GM12878 (cell line): ENCODE measurements around the gene SIX3. TPM values are rescaled to one million over a fixed set of nuclear protein-coding genes. Genes with fewer than 3 reads are reported as not detected.

Experiments
- ATAC-seq: fragments of 200-7000 bp; cut with Tn5 transposase; 3 replicates; pipeline ENCODE4 v1.9.1; 2020; ENCODE audit warnings: mild to moderate bottlenecking, moderate library complexity
- BruUV-seq: library from RNA; stranded (reverse); fragments of 400-500 nt; replicated peaks from 2 replicates; lab custom pipeline; 2021; lab: Mats Ljungman, UMichigan
- CTCF ChIA-PET: fragments of 300-600 bp; sonication (Branson Sonifier 250); formaldehyde crosslinking; extraction: SDS; loops from one replicate; lab custom pipeline; 2021; ENCODE audit warnings: inconsistent platforms; lab: Yijun Ruan, JAX
- POLR2A ChIA-PET: fragments of 350-600 bp; formaldehyde crosslinking; extraction: SDS; loops from one replicate; lab custom pipeline; 2021; ENCODE audit warnings: inconsistent platforms; lab: Charles Lee
- RAD21 ChIA-PET: fragments of 300-600 bp; sonication (Branson Sonifier 250); formaldehyde crosslinking; loops from one replicate; lab custom pipeline; 2023; ENCODE audit warnings: antibody characterized with exemption; ENCODE audit not compliant: unreplicated experiment; lab: Charles Lee
- SMC1A ChIA-PET: fragments of 300-600 bp; sonication (Branson Sonifier 250); formaldehyde crosslinking; loops from one replicate; lab custom pipeline; 2023; ENCODE audit not compliant: unreplicated experiment, uncharacterized antibody; lab: Charles Lee
- DNase-seq: peaks from one replicate; pipeline ENCODE4 v3.0.0-alpha.2; 2011; ENCODE audit warnings: low read depth, low spot score
- FAIRE-seq: peaks from 3 replicates; lab custom pipeline; 2011; peaks lifted over from hg19 to GRCh38; lab: Jason Lieb, UNC
- H2AFZ ChIP-seq: 2 replicates; pipeline ENCODE4 v1.6.0; 2011; ENCODE audit warnings: low read depth, low read length, control low read depth; ENCODE audit not compliant: control insufficient read depth
- H3K27ac ChIP-seq: 2 replicates; pipeline ENCODE4 v1.5.1; 2011; ENCODE audit warnings: control low read depth; ENCODE audit not compliant: control insufficient read depth, insufficient read depth
- H3K27me3 ChIP-seq, 2 experiments: replicated peaks in 1 of 2; 2 replicates each; pipeline versions ENCODE4 v1.6.0 to v1.6.1; 2011; ENCODE audit warnings: low read length in 1 of 2; ENCODE audit not compliant: control insufficient read depth in 2 of 2, insufficient read depth in 2 of 2
- H3K36me3 ChIP-seq, 2 experiments: 2 replicates each; pipeline ENCODE4 v1.5.1; 2011; ENCODE audit warnings: low read length in 1 of 2; ENCODE audit not compliant: control insufficient read depth in 2 of 2, insufficient read depth in 2 of 2
- H3K4me1 ChIP-seq: 2 replicates; pipeline ENCODE4 v1.6.1; 2011; ENCODE audit warnings: mild to moderate bottlenecking, low read length, moderate library complexity, mixed read lengths; ENCODE audit not compliant: control insufficient read depth, insufficient read depth
- H3K4me2 ChIP-seq: 2 replicates; pipeline ENCODE4 v1.6.0; 2011; ENCODE audit warnings: control low read depth; ENCODE audit not compliant: control insufficient read depth, insufficient read depth
- H3K4me3 ChIP-seq: fragments of 200-600 bp; sonication (generic); 2 replicates; pipeline ENCODE4 v1.5.1; 2016
- H3K79me2 ChIP-seq: 2 replicates; pipeline ENCODE4 v1.6.0; 2011; ENCODE audit warnings: low read length; ENCODE audit not compliant: control insufficient read depth, insufficient read depth
- H3K9ac ChIP-seq: 2 replicates; pipeline ENCODE4 v1.8.0; 2011; ENCODE audit warnings: low read length, control low read depth, mixed read lengths; ENCODE audit not compliant: control insufficient read depth, insufficient read depth
- H3K9me3 ChIP-seq: replicated peaks from 3 replicates; pipeline ENCODE4 v1.5.1; 2011; ENCODE audit warnings: mild to moderate bottlenecking, low read length; ENCODE audit not compliant: control insufficient read depth, insufficient read depth
- H4K20me1 ChIP-seq: 2 replicates; pipeline ENCODE4 v1.6.0; 2011; ENCODE audit not compliant: control insufficient read depth, insufficient read depth
- BACH1 ChIP-seq: fragments of 450-650 bp; IDR thresholded peaks from 2 replicates; pipeline ENCODE4 v1.6.1; 2017; ENCODE audit warnings: mild to moderate bottlenecking, borderline replicate concordance
- CHD4 ChIP-seq: fragments of 200-600 bp; sonication (generic); IDR thresholded peaks from 2 replicates; pipeline ENCODE4 v1.6.1; 2016; ENCODE audit warnings: mild to moderate bottlenecking
- ESRRA ChIP-seq: IDR thresholded peaks from 2 replicates; pipeline ENCODE4 v1.6.1; 2012; ENCODE audit warnings: mild to moderate bottlenecking, low read length, improper control_type of control experiment
- GABPA ChIP-seq: IDR thresholded peaks from 2 replicates; pipeline ENCODE4 v1.6.1; 2014; ENCODE audit warnings: antibody characterized with exemption, low read depth, mild to moderate bottlenecking, inconsistent platforms
- NFIC ChIP-seq: IDR thresholded peaks from 2 replicates; pipeline ENCODE4 v1.6.1; 2012; ENCODE audit warnings: low read depth, mild to moderate bottlenecking, inconsistent platforms, low read length, moderate library complexity
- NFYA ChIP-seq: IDR thresholded peaks from 2 replicates; pipeline ENCODE4 v1.6.1; 2011; ENCODE audit warnings: low read depth, mild to moderate bottlenecking, low read length, improper control_type of control experiment, borderline replicate concordance
- NKRF ChIP-seq: fragments of 450-650 bp; conservative IDR thresholded peaks from 2 replicates; pipeline ENCODE4 v1.6.1; 2017; ENCODE audit warnings: mild to moderate bottlenecking, moderate library complexity
- NR2C2 ChIP-seq: IDR thresholded peaks from 2 replicates; pipeline ENCODE4 v1.6.1; 2011; ENCODE audit warnings: borderline replicate concordance, low read depth; ENCODE audit not compliant: control insufficient read depth, insufficient read length
- SIX5 ChIP-seq: IDR thresholded peaks from 2 replicates; pipeline ENCODE4 v1.6.1; 2011; ENCODE audit warnings: mild to moderate bottlenecking, low read depth, low read length, moderate library complexity; ENCODE audit not compliant: severe bottlenecking
- SP1 ChIP-seq: IDR thresholded peaks from one replicate; pipeline ENCODE4 v1.6.1; 2011; ENCODE audit warnings: low read depth, low read length
- STAT3 ChIP-seq: IDR thresholded peaks from 2 replicates; pipeline ENCODE4 v1.6.1; 2011; ENCODE audit warnings: low read depth, low read length, improper control_type of control experiment
- ZBTB11 ChIP-seq: fragments of 450-650 bp; formaldehyde crosslinking; IDR thresholded peaks from 2 replicates; pipeline ENCODE4 v1.5.0; 2022; ENCODE audit warnings: mild to moderate bottlenecking, missing genetic modification characterization
- ZBTB33 ChIP-seq: fragments of 450-650 bp; IDR thresholded peaks from 2 replicates; pipeline ENCODE4 v1.6.1; 2017; ENCODE audit warnings: mild to moderate bottlenecking
- ZNF207 ChIP-seq: fragments of 450-650 bp; IDR thresholded peaks from 2 replicates; pipeline ENCODE4 v1.6.1; 2014; ENCODE audit warnings: antibody characterized with exemption, mild to moderate bottlenecking, borderline replicate concordance
- ZNF217 ChIP-seq: fragments of 450-650 bp; IDR thresholded peaks from 2 replicates; pipeline ENCODE4 v1.6.1; 2017; ENCODE audit warnings: antibody characterized with exemption, mild to moderate bottlenecking
- WGBS: methylation state at CpG from one replicate; pipeline ENCODE4 v1.1.6; 2016; ENCODE audit warnings: low lambda C conversion rate; ENCODE audit not compliant: insufficient replicate concordance, insufficient coverage; ENCODE audit errors: missing lambda C conversion rate; 5-methylcytosine and 5-hydroxymethylcytosine counted together
- in situ Hi-C: fragments of 300-500 bp; cut with MboI; formaldehyde crosslinking; loops from 9 replicates; pipeline ENCODE4 v1.14.3; 2018; ENCODE audit warnings: mixed read lengths
- intact Hi-C: fragments of 100-400 bp; cut with micrococcal nuclease; formaldehyde crosslinking; loops from one replicate; pipeline ENCODE4 v1.14.2; 2022; ENCODE audit not compliant: unreplicated experiment
- polyA plus RNA-seq, 11 experiments: library from polyadenylated mRNA; depleted of rRNA in 4 of 11; unstranded in 6 of 11; stranded (reverse) in 5 of 11; fragments of >200 nt; fragmentation: Nextera tagmentation in 4 of 11; fragmentation: Illumina TruSeq in 1 of 11; extraction: Ambion mirVana in 4 of 11; extraction: Trizol in 1 of 11; gene quantifications; 1 replicate in 1 of 11; 2 replicates in 10 of 11; pipeline versions ENCODE4 v1.2.1 to v1.2.3, GENCODE V29; 2011 to 2016; ENCODE audit warnings: inconsistent platforms in 2 of 11, missing spikeins in 2 of 11, low read depth in 1 of 11
- total RNA-seq, 4 experiments: library from RNA; depleted of rRNA in 3 of 4; stranded (reverse); fragments of >200 nt in 3 of 4; fragmentation: Illumina TruSeq in 1 of 4; extraction: Trizol in 1 of 4; gene quantifications; 2 replicates each; pipeline versions ENCODE4 v1.2.1 to v1.2.3, GENCODE V29; 2013 to 2021

The SIX3 gene
- total and polyA plus RNA-seq, 10 of the 15 experiments (the other 5 are each of a cell fraction or from before 2014, with no cell fraction given): 0.05 to 0.42 (median 0.13) TPM; not detected in 4

GRCh38 chr2:44980751-44981713 lies 39.5 kb downstream of the SIX3 start:
- intact Hi-C loops (loop anchor here (1.0 to 5.0 kb wide), 2 partner anchors 513 to 596 kb away; no protein-coding TSS in a partner anchor), in situ Hi-C loops (loop anchor here (10.0 to 25.0 kb wide), 2 partner anchors 654 to 956 kb away; no protein-coding TSS in a partner anchor)
- no peaks in the 10 kb centered on the region; the same call in 2 of the 3 replicates for H3K9me3 ChIP-seq
- DNase-seq (no peak), ATAC-seq (no peak), FAIRE-seq (no peak)
- H4K20me1 ChIP-seq: no peaks in the 10 kb centered on the region
- peaks cover 4% of the 10 kb centered on the region for H3K4me1 ChIP-seq
- ChIA-PET POLR2A (interaction anchor here (0.6 to 1.1 kb wide), 2 partner anchors 277 to 513 kb away, joined by 3 read pairs; no protein-coding TSS in a partner anchor), CTCF (interaction anchor here (0.6 to 10.8 kb wide), 36 partner anchors 8 to 1807 kb away, joined by 3 to 227 read pairs (median 3); no protein-coding TSS in a partner anchor), RAD21 (interaction anchor here (0.7 to 8.4 kb wide), 17 partner anchors 8 to 601 kb away, joined by 3 to 120 read pairs (median 4); no protein-coding TSS in a partner anchor), SMC1A (interaction anchor here (0.6 to 8.8 kb wide), 14 partner anchors 10 to 855 kb away, joined by 3 to 156 read pairs (median 4); no protein-coding TSS in a partner anchor)
- no TSS peak for BruUV-seq
- H2AFZ ChIP-seq: no peak overlapping the region
- H3K9ac ChIP-seq: no peak overlapping the region
- no peak overlapping the region for H3K4me3 ChIP-seq
- no peaks in the 10 kb centered on the region for H3K79me2 ChIP-seq
- no peak overlapping the region for H3K27ac ChIP-seq
- H3K4me2 ChIP-seq: no peak overlapping the region
- H3K27me3 ChIP-seq: no peaks in the 10 kb centered on the region; a peak in 1 of 4 replicates
- H3K36me3 ChIP-seq: no peaks in the 10 kb centered on the region
- WGBS: 59% methylated on average over 9 of the region's 9 CpGs
- TF ChIP-seq ZBTB11 (CRISPR knock-in tag): no peak
- no peak for TF ChIP-seq ZNF217
- no peak for TF ChIP-seq ZBTB33
- no peak for TF ChIP-seq ESRRA
- TF ChIP-seq CHD4: no peak
- no peak for TF ChIP-seq NR2C2
- TF ChIP-seq NFYA: no peak
- TF ChIP-seq NKRF: no peak
- no peak for TF ChIP-seq SP1
- no peak for TF ChIP-seq STAT3
- TF ChIP-seq NFIC: no peak
- no peak for TF ChIP-seq BACH1
- no peak for TF ChIP-seq SIX5
- TF ChIP-seq ZNF207: no peak
- TF ChIP-seq GABPA: no peak
